Mucosa of rectum (tissue), 2 donors: Measurements from ENCODE around the gene CDC73.
A peak's percentile ranks its signal among the peaks of the same experiment; 100 is the strongest.
"Not testable (repeated sequence)": the region's sequence is repeated elsewhere in the genome, so short reads cannot be mapped to it uniquely, and the experiment has no call there.

ENCODE experiments used
- H3K27ac ChIP-seq, 2 donors: one replicate each; pipeline ENCODE4 v1.7.0; 2013; ENCODE audit warnings: inconsistent platforms in 2 of 2, low read depth in 2 of 2, low read length in 2 of 2
- H3K27me3 ChIP-seq, 2 donors: one replicate each; pipeline ENCODE4 v1.7.0; 2013; ENCODE audit warnings: low read length in 2 of 2; ENCODE audit not compliant: control insufficient read depth in 2 of 2, insufficient read depth in 2 of 2
- H3K36me3 ChIP-seq, 2 donors: one replicate each; pipeline ENCODE4 v1.7.0; 2013; ENCODE audit warnings: low read length in 2 of 2; ENCODE audit not compliant: control insufficient read depth in 2 of 2, insufficient read depth in 2 of 2
- H3K4me1 ChIP-seq, 2 donors: one replicate each; pipeline ENCODE4 v1.7.0; 2013; ENCODE audit warnings: low read length in 2 of 2, mild to moderate bottlenecking in 1 of 2; ENCODE audit not compliant: control insufficient read depth in 2 of 2, insufficient read depth in 2 of 2
- H3K4me3 ChIP-seq, 2 donors: one replicate each; pipeline ENCODE4 v1.7.0; 2013; ENCODE audit warnings: low read length in 2 of 2
- H3K9ac ChIP-seq, 2 donors: one replicate each; pipeline ENCODE4 v1.7.0; 2013; ENCODE audit warnings: low read length in 2 of 2, low read depth in 1 of 2, mild to moderate bottlenecking in 1 of 2
- H3K9me3 ChIP-seq, 2 donors: one replicate each; pipeline ENCODE4 v1.7.0; 2013; ENCODE audit warnings: low read length in 2 of 2; ENCODE audit not compliant: control insufficient read depth in 2 of 2
- donor health status: healthy.
- donor health status: Normal muscosa, but diverticular disease.

CDC73 gene

GRCh38 chr1:193187114-193187513 is 65.3 kb downstream of the CDC73 start:
- peak overlapping the region in 1 of 2 donors; percentile 80 for H3K27ac ChIP-seq
- H3K36me3 ChIP-seq, result no peaks in the 10 kb centered on the region
- no peak overlapping the region for H3K4me3 ChIP-seq
- H3K27me3 ChIP-seq, result no peaks in the 10 kb centered on the region
- H3K9ac ChIP-seq, result no peak overlapping the region
- no peaks in the 10 kb centered on the region for H3K9me3 ChIP-seq
- peaks cover 4 to 32% of the 10 kb centered on the region in 2 donors for H3K4me1 ChIP-seq

- not testable (repeated sequence) for H3K27ac ChIP-seq, H3K9me3 ChIP-seq, H3K27me3 ChIP-seq, H3K4me3 ChIP-seq, H3K36me3 ChIP-seq, H3K9ac ChIP-seq
- peaks cover 4 to 32% of the 10 kb centered on the region in 2 donors for H3K4me1 ChIP-seq
Observed at GRCh38 chr1:193188915-193189314, 67.1 kb downstream of the CDC73 start.

- no peaks in the 10 kb centered on the region for H3K36me3 ChIP-seq
- H3K9ac ChIP-seq, result no peak overlapping the region
- H3K4me3 ChIP-seq, result no peak overlapping the region
- H3K4me1 ChIP-seq, result peaks cover 4 to 32% of the 10 kb centered on the region in 2 donors
- no peaks in the 10 kb centered on the region for H3K27me3 ChIP-seq
- H3K9me3 ChIP-seq, result peaks cover 0 to 3% of the 10 kb centered on the region in 2 donors
- H3K27ac ChIP-seq, result no peak overlapping the region
Observed at GRCh38 chr1:193189442-193190095, 67.7 kb downstream of the CDC73 start.

- H3K27ac ChIP-seq, result no peak overlapping the region
- no peaks in the 10 kb centered on the region for H3K36me3 ChIP-seq
- H3K27me3 ChIP-seq, result no peaks in the 10 kb centered on the region
- H3K4me3 ChIP-seq, result no peak overlapping the region
- no peak overlapping the region for H3K9ac ChIP-seq
- H3K4me1 ChIP-seq, result peaks cover 4 to 32% of the 10 kb centered on the region in 2 donors
- peaks cover 0 to 3% of the 10 kb centered on the region in 2 donors for H3K9me3 ChIP-seq
Observed at GRCh38 chr1:193190096-193190744, 68.4 kb downstream of the CDC73 start.

GRCh38 chr1:193192586-193192985 is 70.8 kb downstream of the CDC73 start:
- H3K4me3 ChIP-seq, result no peak overlapping the region
- H3K9me3 ChIP-seq, result peaks cover 0 to 3% of the 10 kb centered on the region in 2 donors
- H3K9ac ChIP-seq, result no peak overlapping the region
- H3K4me1 ChIP-seq, result peaks cover 4 to 22% of the 10 kb centered on the region in 2 donors
- H3K27me3 ChIP-seq, result no peaks in the 10 kb centered on the region
- no peaks in the 10 kb centered on the region for H3K36me3 ChIP-seq
- no peak overlapping the region for H3K27ac ChIP-seq

GRCh38 chr1:193199940-193200339 is 78.1 kb downstream of the CDC73 start:
- Histone ChIP-seq H3K27ac (no peak overlapping the region), H3K27me3 (no peaks in the 10 kb centered on the region), H3K4me1 (no peaks in the 10 kb centered on the region), H3K9me3 (no peaks in the 10 kb centered on the region), H3K36me3 (no peaks in the 10 kb centered on the region), H3K9ac (no peak overlapping the region), H3K4me3 (no peak overlapping the region)

GRCh38 chr1:193201021-193201420 is 79.2 kb downstream of the CDC73 start:
- no peaks in the 10 kb centered on the region for H3K27me3 ChIP-seq
- H3K27ac ChIP-seq, result no peak overlapping the region
- no peaks in the 10 kb centered on the region for H3K36me3 ChIP-seq
- no peaks in the 10 kb centered on the region for H3K9me3 ChIP-seq
- H3K9ac ChIP-seq, result no peak overlapping the region
- H3K4me3 ChIP-seq, result no peak overlapping the region
- H3K4me1 ChIP-seq, result no peaks in the 10 kb centered on the region

GRCh38 chr1:193210996-193211395 is 89.2 kb downstream of the CDC73 start:
- Histone ChIP-seq H3K9ac (no peak overlapping the region), H3K4me3 (no peak overlapping the region), H3K27me3 (no peaks in the 10 kb centered on the region), H3K36me3 (peaks cover 5 to 6% of the 10 kb centered on the region in 2 donors), H3K9me3 (peaks cover 0 to 3% of the 10 kb centered on the region in 2 donors), H3K4me1 (no peaks in the 10 kb centered on the region), H3K27ac (no peak overlapping the region)

- H3K4me3 ChIP-seq, result no peak overlapping the region
- peaks cover 0 to 3% of the 10 kb centered on the region in 2 donors for H3K9me3 ChIP-seq
- H3K36me3 ChIP-seq, result peaks cover 4 to 6% of the 10 kb centered on the region in 2 donors
- no peaks in the 10 kb centered on the region for H3K27me3 ChIP-seq
- H3K9ac ChIP-seq, result no peak overlapping the region
- H3K27ac ChIP-seq, result no peak overlapping the region
- H3K4me1 ChIP-seq, result no peaks in the 10 kb centered on the region
Observed at GRCh38 chr1:193211539-193211938, 89.7 kb downstream of the CDC73 start.

- Histone ChIP-seq H3K27me3 (no peaks in the 10 kb centered on the region), H3K4me3 (no peak overlapping the region), H3K4me1 (no peaks in the 10 kb centered on the region), H3K27ac (no peak overlapping the region), H3K36me3 (peaks cover 3 to 6% of the 10 kb centered on the region in 2 donors), H3K9me3 (no peaks in the 10 kb centered on the region), H3K9ac (no peak overlapping the region)
Observed at GRCh38 chr1:193212637-193213036, 90.8 kb downstream of the CDC73 start.
